ENCODE results near the gene CHD5. TPM values are rescaled to one million over a fixed set of nuclear protein-coding genes. Genes with fewer than 3 reads are reported as not detected.

Gene CHD5
- polyA plus RNA-seq, 3 donors, result 0.22 to 0.54 (median 0.37) TPM

GRCh38 chr1:6096243-6097116, 83.6 kb downstream of the CHD5 start:
- no peak for DNase-seq (ENCODE audit: extremely low read depth in 1 of 11, low read depth in 9 of 11, low spot score in 4 of 11)

GRCh38 chr1:6095511-6096242, 84.4 kb downstream of the CHD5 start:
- no peak for DNase-seq (ENCODE audit: extremely low read depth in 1 of 11, low read depth in 9 of 11, low spot score in 4 of 11)

- no peak for DNase-seq (ENCODE audit: extremely low read depth in 1 of 11, low read depth in 9 of 11, low spot score in 4 of 11)
These were observed 85.2 kb downstream of the CHD5 start for GRCh38 chr1:6094801-6095505.

- no peak for DNase-seq (ENCODE audit: extremely low read depth in 1 of 11, low read depth in 9 of 11, low spot score in 4 of 11)
These were observed 85.9 kb downstream of the CHD5 start for GRCh38 chr1:6094246-6094645.

GRCh38 chr1:6093611-6094010, 86.5 kb downstream of the CHD5 start:
- no peak for DNase-seq (ENCODE audit: extremely low read depth in 1 of 11, low read depth in 9 of 11, low spot score in 4 of 11)

- DNase-seq (ENCODE audit: extremely low read depth in 1 of 11, low read depth in 9 of 11, low spot score in 4 of 11), result peak in 9 of 11 donors; percentile 31 to 56 (median 48)
These were observed 87.0 kb downstream of the CHD5 start for GRCh38 chr1:6093071-6093470.

GRCh38 chr1:6092211-6092610, 87.9 kb downstream of the CHD5 start:
- DNase-seq (ENCODE audit: extremely low read depth in 1 of 11, low read depth in 9 of 11, low spot score in 4 of 11), result no peak

- DNase-seq (ENCODE audit: extremely low read depth in 1 of 11, low read depth in 9 of 11, low spot score in 4 of 11), result no peak
These were observed 88.4 kb downstream of the CHD5 start for GRCh38 chr1:6091823-6092109.

GRCh38 chr1:6090996-6091822, 88.9 kb downstream of the CHD5 start:
- no peak for DNase-seq (ENCODE audit: extremely low read depth in 1 of 11, low read depth in 9 of 11, low spot score in 4 of 11)

- DNase-seq (ENCODE audit: extremely low read depth in 1 of 11, low read depth in 9 of 11, low spot score in 4 of 11), result no peak
These were observed 89.8 kb downstream of the CHD5 start for GRCh38 chr1:6090288-6090687.

GRCh38 chr1:6088956-6089355, 91.2 kb downstream of the CHD5 start:
- no peak for DNase-seq (ENCODE audit: extremely low read depth in 1 of 11, low read depth in 9 of 11, low spot score in 4 of 11)

GRCh38 chr1:6087958-6088357, 92.2 kb downstream of the CHD5 start:
- no peak for DNase-seq (ENCODE audit: extremely low read depth in 1 of 11, low read depth in 9 of 11, low spot score in 4 of 11)

- DNase-seq (ENCODE audit: extremely low read depth in 1 of 11, low read depth in 9 of 11, low spot score in 4 of 11), result no peak
These were observed 92.7 kb downstream of the CHD5 start for GRCh38 chr1:6087377-6087772.

GRCh38 chr1:6086762-6087376, 93.3 kb downstream of the CHD5 start:
- no peak for DNase-seq (ENCODE audit: extremely low read depth in 1 of 11, low read depth in 9 of 11, low spot score in 4 of 11)

GRCh38 chr1:6086358-6086757, 93.8 kb downstream of the CHD5 start:
- no peak for DNase-seq (ENCODE audit: extremely low read depth in 1 of 11, low read depth in 9 of 11, low spot score in 4 of 11)

- DNase-seq (ENCODE audit: extremely low read depth in 1 of 11, low read depth in 9 of 11, low spot score in 4 of 11), result no peak
These were observed 94.5 kb downstream of the CHD5 start for GRCh38 chr1:6085666-6086065.

- no peak for DNase-seq (ENCODE audit: extremely low read depth in 1 of 11, low read depth in 9 of 11, low spot score in 4 of 11)
These were observed 95.2 kb downstream of the CHD5 start for GRCh38 chr1:6084781-6085495.

- DNase-seq (ENCODE audit: extremely low read depth in 1 of 11, low read depth in 9 of 11, low spot score in 4 of 11), result no peak
These were observed 96.2 kb downstream of the CHD5 start for GRCh38 chr1:6083801-6084446.
